Heart right ventricle (tissue), 16 donors: ENCODE measurements around the gene ORC5. TPM values are rescaled to one million over a fixed set of nuclear protein-coding genes. Genes with fewer than 3 reads are reported as not detected.

ENCODE experiments used
- ATAC-seq, 8 donors: fragments of 200-7000 bp; cut with Tn5 transposase; one replicate each; pipeline ENCODE4 v1.9.1; 2020; ENCODE audit warnings: mild to moderate bottlenecking in 8 of 8, moderate library complexity in 8 of 8, moderate number of reproducible peaks in 1 of 8
- DNase-seq, 2 donors: peaks; one replicate each; pipeline ENCODE4 v3.0.0-alpha.2; 2020
- H3K27ac ChIP-seq, 10 donors: fragments of 200-600 bp; sonication (generic) in 2 of 10; one replicate each; pipeline versions ENCODE4 v1.5.0 to v1.8.0; 2020 to 2022; ENCODE audit warnings: mild to moderate bottlenecking in 3 of 10
- H3K27me3 ChIP-seq, 7 donors: fragments of 200-600 bp; one replicate each; pipeline ENCODE4 v1.8.0; 2021 to 2022; ENCODE audit warnings: mild to moderate bottlenecking in 2 of 7
- H3K36me3 ChIP-seq, 9 donors: fragments of 200-600 bp; sonication (generic) in 1 of 9; one replicate each; pipeline versions ENCODE4 v1.5.0 to v1.8.0; 2020 to 2022; ENCODE audit warnings: mild to moderate bottlenecking in 2 of 9
- H3K4me1 ChIP-seq, 9 donors: fragments of 200-600 bp; sonication (generic) in 1 of 9; one replicate each; pipeline versions ENCODE4 v1.5.0 to v1.8.0; 2020 to 2022; ENCODE audit warnings: mild to moderate bottlenecking in 4 of 9
- H3K4me3 ChIP-seq, 10 donors: fragments of 200-600 bp; sonication (generic) in 2 of 10; one replicate each; pipeline versions ENCODE4 v1.5.0 to v1.8.0; 2020 to 2022; ENCODE audit warnings: mild to moderate bottlenecking in 7 of 10, moderate library complexity in 2 of 10
- H3K9me3 ChIP-seq, 11 donors: fragments of 200-600 bp in 10 of 11; sonication (generic) in 2 of 11; one replicate each; pipeline versions ENCODE4 v1.5.0 to v1.8.0; 2013 to 2022; ENCODE audit warnings: mild to moderate bottlenecking in 2 of 11, control low read depth in 1 of 11, moderate library complexity in 1 of 11
- CTCF ChIP-seq, 9 donors: fragments of 200-600 bp; sonication (generic) in 2 of 9; IDR thresholded peaks; one replicate each; pipeline versions ENCODE4 v1.5.0 to v1.8.0; 2021 to 2022; ENCODE audit warnings: antibody characterized with exemption in 9 of 9, mild to moderate bottlenecking in 5 of 9, moderate library complexity in 1 of 9
- WGBS, 2 donors: extraction: QIAGEN DNeasy Blood & Tissue Kit; methylation state at CpG; one replicate each; pipeline ENCODE4 v1.1.7; 2013; ENCODE audit warnings: inconsistent platforms in 1 of 2; 5-methylcytosine and 5-hydroxymethylcytosine counted together
- intact Hi-C, 10 donors: fragments of 100-400 bp; cut with DNase I; formaldehyde crosslinking; loops; one replicate each; pipeline versions ENCODE4 v1.11.1 to v1.14.2; 2022
- polyA plus RNA-seq, 2 donors: library from polyadenylated mRNA; stranded (reverse); fragments of 200-250 nt; gene quantifications; one replicate each; pipeline ENCODE4 v1.2.3, GENCODE V29; 2013
- total RNA-seq, 10 donors: library from RNA; stranded (reverse); fragmentation: NEBNext Ultra II Directional in 3 of 10; extraction: Animal tissue kit (Norgen Biotek cat#: 25700) in 3 of 10; gene quantifications; one replicate each; pipeline versions ENCODE4 v1.2.1 to v1.2.4, GENCODE V29; 2021 to 2023
- donor health status: Arrhythmogenic right ventricular cardiomyopathy.
- donor health status: ischemic (EF 13 %, LVEDD 7.1; RV severe dilation, severe dysfunction).
- donor health status: healthy with polysubstance abuse.
- donor health status: DM: no; HTN: yes; CAD: no.
- donor health status: DM: no; HTN: no; CAD: no.
- donor health status: ischemic (EF 25% LVEDD 6.9; RV normal size, moderate dysfunction).
- donor health status: ischemic (EF 25% LVEDD 5.7; RV mildly dilated, moderate dysfunction).
- donor health status: healthy.
- donor health status: DM: yes; HTN: yes; CAD: no.
- donor health status: Ischemic cardiomyopathy.
- donor health status: ischemic (EF 35%, LVEDD 5.7; RV mildly dilated, moderate dysfunction).
- donor health status: nonischemic (EF 11% LVEDD 7.7; RV severe dilation, severe dysfunction).
- donor health status: DM: yes; HTN: yes; CAD: no.
- donor health status: PGD.
- donor health status: ischemic (EF 29% LVEDD 5.4; RV normal size, mild dysfunction).
- donor health status: nonischemic (EF 23%, LVEDD 6.1; RV moderate dilation, normal function).

The ORC5 gene
- total and polyA plus RNA-seq, 12 donors: 3.2 to 12.0 (median 6.9) TPM

GRCh38 chr7:104135760-104136558 lies 71.9 kb downstream of the ORC5 start:
- Histone ChIP-seq H3K27ac (no peak overlapping the region), H3K9me3 (no peaks in the 10 kb centered on the region)
- TF ChIP-seq CTCF (IDR thresholded peaks at IDR 0.05): no peak

GRCh38 chr7:104133238-104133637 lies 74.6 kb downstream of the ORC5 start:
- intact Hi-C loops: no loop called here
- H3K27me3 ChIP-seq: no peaks in the 10 kb centered on the region
- no peak overlapping the region for H3K27ac ChIP-seq
- H3K9me3 ChIP-seq: no peaks in the 10 kb centered on the region
- H3K4me3 ChIP-seq: no peak overlapping the region
- TF ChIP-seq CTCF (IDR thresholded peaks at IDR 0.05): no peak
- DNase-seq (no peak), ATAC-seq (no peak)
- peaks cover 0 to 12% (median 0%) of the 10 kb centered on the region in 9 donors for H3K4me1 ChIP-seq
- H3K36me3 ChIP-seq: peaks cover 0 to 91% (median 12%) of the 10 kb centered on the region in 9 donors

More at GRCh38 chr7:104135760-104136558, 71.9 kb downstream of the ORC5 start:
- Histone ChIP-seq H3K4me1 (peaks cover 0 to 12% (median 0%) of the 10 kb centered on the region in 9 donors), H3K27me3 (no peaks in the 10 kb centered on the region), H3K4me3 (no peak overlapping the region), H3K36me3 (peaks cover 0 to 77% (median 3%) of the 10 kb centered on the region in 9 donors)
- no peak for DNase-seq
- no peak for ATAC-seq
- intact Hi-C loops: no loop called here
- 43 to 64% methylated on average over 4 of the region's 4 CpGs for WGBS, 2 donors

- Histone ChIP-seq H3K27ac (no peak overlapping the region), H3K4me1 (peaks cover 0 to 12% (median 0%) of the 10 kb centered on the region in 9 donors), H3K36me3 (peaks cover 0 to 95% (median 8%) of the 10 kb centered on the region in 9 donors), H3K4me3 (no peak overlapping the region), H3K9me3 (no peaks in the 10 kb centered on the region), H3K27me3 (no peaks in the 10 kb centered on the region)
- WGBS, 2 donors: 93 to 97% methylated on average over 4 of the region's 4 CpGs
- intact Hi-C loops: no loop called here
- no peak for TF ChIP-seq CTCF (IDR thresholded peaks at IDR 0.05)
- DNase-seq (no peak), ATAC-seq (no peak)
These were observed 77.1 kb downstream of the ORC5 start for GRCh38 chr7:104130726-104131125.

GRCh38 chr7:104127204-104127603 lies 80.6 kb downstream of the ORC5 start:
- DNase-seq (no peak), ATAC-seq (no peak)
- H3K4me3 ChIP-seq: no peak overlapping the region
- no peaks in the 10 kb centered on the region for H3K27me3 ChIP-seq
- no peak overlapping the region for H3K27ac ChIP-seq
- H3K4me1 ChIP-seq: no peaks in the 10 kb centered on the region
- intact Hi-C loops: no loop called here
- no peaks in the 10 kb centered on the region for H3K9me3 ChIP-seq
- WGBS, 2 donors: 91 to 95% methylated on average over 2 of the region's 2 CpGs
- no peak for TF ChIP-seq CTCF (IDR thresholded peaks at IDR 0.05)
- H3K36me3 ChIP-seq: peaks cover 0 to 79% (median 13%) of the 10 kb centered on the region in 9 donors
